ENCODE results near the gene TTC8. TPM values are rescaled to one million over a fixed set of nuclear protein-coding genes. Genes with fewer than 3 reads are reported as not detected.

TTC8 gene
- total RNA-seq, 2 donors from 2014 or later: 1.2 to 2.9 TPM

DNA sequence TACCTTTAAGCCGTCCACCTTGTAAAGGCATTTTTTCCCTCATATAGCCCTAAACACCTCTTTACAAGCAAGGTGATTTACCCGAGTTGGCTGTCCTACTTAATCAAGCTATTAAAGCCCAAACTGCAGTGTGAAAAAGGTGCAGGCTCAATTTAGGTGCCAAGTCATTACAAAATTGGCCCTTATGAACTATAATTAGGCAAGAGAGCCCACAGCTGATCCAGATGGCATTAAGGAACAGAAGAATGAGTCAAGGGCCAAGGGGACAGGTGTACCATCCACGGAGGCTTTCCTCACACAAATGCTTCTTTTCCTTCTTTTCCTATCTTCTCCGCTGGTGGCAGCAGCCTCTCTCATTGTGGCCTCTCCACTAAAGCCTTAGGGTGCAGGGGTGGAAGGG, 90.5 kb downstream of the TTC8 start:
- H3K27ac Mint-ChIP-seq: no peak overlapping the region
- no peak overlapping the region for H3K4me3 Mint-ChIP-seq
- peaks cover 17% of the 10 kb centered on the region for H3K27me3 Mint-ChIP-seq
- no peaks in the 10 kb centered on the region for H3K36me3 Mint-ChIP-seq (ENCODE audit: low read depth)
- ATAC-seq (replicated peaks): no peak
- no peaks in the 10 kb centered on the region for H3K4me1 Mint-ChIP-seq
- no peaks in the 10 kb centered on the region for H3K9me3 Mint-ChIP-seq

DNA sequence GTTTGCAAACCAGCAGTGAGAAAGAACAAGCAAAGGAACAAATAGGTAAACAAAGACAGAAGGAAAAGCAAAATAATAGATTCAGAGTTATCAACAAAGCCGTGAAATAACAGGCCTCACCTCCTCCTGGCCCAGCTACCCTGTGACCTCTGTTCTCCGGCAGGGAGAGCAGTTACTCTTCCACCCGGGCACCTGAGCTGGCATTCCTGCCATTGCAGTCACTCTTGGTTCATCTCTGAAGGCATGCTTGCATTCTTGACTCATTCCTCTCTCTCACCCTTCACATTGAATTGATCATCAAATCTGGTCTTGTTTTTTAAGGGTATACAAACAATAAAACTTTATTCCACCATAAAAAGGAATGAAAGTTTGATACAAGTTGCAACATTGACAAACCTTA, 95.1 kb downstream of the TTC8 start:
- Mint-ChIP-seq H3K4me3 (no peak overlapping the region), H3K27ac (no peak overlapping the region), H3K36me3 (ENCODE audit: low read depth) (no peaks in the 10 kb centered on the region), H3K4me1 (no peaks in the 10 kb centered on the region), H3K9me3 (no peaks in the 10 kb centered on the region), H3K27me3 (peaks cover 37% of the 10 kb centered on the region)
- no peak for ATAC-seq (replicated peaks)

Other genes starting within 250 kb of the TTC8 start
- 1 to 10 TPM; 1.6 to 2.6 TPM for gene EML5, start 31.7 kb upstream of the TTC8 start, total RNA-seq

All from activated T-helper 17 cell treated with anti-CD3 and anti-CD28 coated beads, Interleukin-2, amount 50 U/mL, for 72 hours (primary cell).